CD1c-positive myeloid dendritic cell (primary cell): ENCODE results near the gene PRKG2.

Source experiments
- DNase-seq: peaks from one replicate; pipeline ENCODE4 v3.0.0-alpha.2; 2016; ENCODE audit errors: extremely low spot score

Gene PRKG2

DNA sequence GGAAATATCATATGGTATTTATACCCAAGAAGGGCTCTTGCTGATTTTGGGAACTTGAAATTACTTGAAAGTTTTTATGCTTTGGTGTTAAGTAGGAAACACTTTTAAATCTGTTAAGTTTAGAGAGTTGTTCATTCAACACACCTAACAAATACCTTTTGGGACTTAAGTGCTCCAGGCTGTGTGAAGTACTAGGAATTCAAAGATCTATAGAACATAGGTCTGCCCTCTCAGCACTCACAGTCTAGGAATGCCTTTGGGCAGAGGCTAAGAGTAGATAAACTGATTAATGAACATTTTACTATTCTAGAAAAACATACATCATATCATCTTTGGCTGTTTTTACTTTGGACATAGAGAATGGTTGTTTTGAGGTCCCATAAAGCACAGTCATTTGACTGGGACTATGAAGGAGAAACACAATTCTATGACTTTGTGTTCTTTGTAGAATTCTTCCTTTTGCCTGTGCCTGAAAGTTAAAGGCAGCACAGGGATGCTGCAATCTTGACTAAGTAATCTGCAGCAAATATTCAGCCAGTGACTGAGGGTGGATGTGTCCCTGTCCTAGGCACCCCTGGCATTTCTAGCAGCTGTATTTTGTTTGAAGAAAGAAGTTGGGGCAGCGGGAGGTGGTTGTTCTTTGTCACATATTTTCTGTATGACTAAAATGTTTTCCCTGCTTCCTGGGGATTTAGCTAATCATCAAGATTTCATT is 176.2 kb downstream of the PRKG2 start:
- no peak for DNase-seq
